Hepatocyte (in vitro differentiated cells): ENCODE results near the gene PYDC1.

Experiments used
- CTCF ChIP-seq: fragments of 200-600 bp; sonication (generic); IDR thresholded peaks from 2 replicates; pipeline ENCODE4 v1.5.1; 2016; ENCODE audit warnings: antibody characterized with exemption, mild to moderate bottlenecking; ENCODE audit not compliant: poor library complexity
- EZH2 ChIP-seq: fragments of 200-600 bp; sonication (generic); IDR thresholded peaks from 2 replicates; pipeline ENCODE4 v1.6.1; 2016; ENCODE audit warnings: antibody characterized with exemption, mild to moderate bottlenecking, borderline replicate concordance
- EZH2phosphoT487 ChIP-seq: fragments of 200-600 bp; sonication (generic); IDR thresholded peaks from one replicate; pipeline ENCODE4 v1.6.1; 2018; ENCODE audit warnings: antibody characterized with exemption, mild to moderate bottlenecking, low read depth, moderate library complexity; ENCODE audit not compliant: unreplicated experiment, severe bottlenecking

GRCh38 chr16:31200821-31201568 is 15.9 kb downstream of the PYDC1 start:
- TF ChIP-seq EZH2 (no peak), CTCF (no peak), EZH2phosphoT487 (no peak)
